Type B pancreatic cell (in vitro differentiated cells): ENCODE data around the gene FRY. TPM values are rescaled to one million over a fixed set of nuclear protein-coding genes. Genes with fewer than 3 reads are reported as not detected.

Experiments used
- DNase-seq: peaks from one replicate; pipeline ENCODE4 v3.0.0; 2021; ENCODE audit warnings: mixed read lengths; ENCODE audit not compliant: unreplicated experiment; ENCODE audit errors: extremely low spot score
- H3K27ac Mint-ChIP-seq: 2 replicates; pipeline ENCODE4 v1.8.0; 2021; ENCODE audit warnings: mild to moderate bottlenecking, mixed read lengths
- H3K27me3 Mint-ChIP-seq: 2 replicates; pipeline ENCODE4 v1.8.0; 2021; ENCODE audit warnings: mixed read lengths
- H3K36me3 Mint-ChIP-seq: 2 replicates; pipeline ENCODE4 v1.8.0; 2021; ENCODE audit warnings: mixed read lengths
- H3K4me1 Mint-ChIP-seq: one replicate; pipeline ENCODE4 v1.8.0; 2021; ENCODE audit warnings: mixed read lengths; ENCODE audit not compliant: unreplicated experiment
- H3K4me3 Mint-ChIP-seq: 2 replicates; pipeline ENCODE4 v1.8.0; 2021; ENCODE audit warnings: mild to moderate bottlenecking, mixed read lengths
- H3K9me3 Mint-ChIP-seq: 2 replicates; pipeline ENCODE4 v1.8.0; 2021; ENCODE audit warnings: mixed read lengths
- CTCF ChIP-seq: fragments of 200-600 bp; sonication (generic); conservative IDR thresholded peaks from 2 replicates; pipeline ENCODE4 v1.5.0; 2021; ENCODE audit warnings: antibody characterized with exemption, mild to moderate bottlenecking
- total RNA-seq: library from RNA; stranded (reverse); gene quantifications from 2 replicates; pipeline ENCODE4 v1.2.1, GENCODE V29; 2021; ENCODE audit warnings: low replicate concordance

The FRY gene
- total RNA-seq, 1 donor from 2014 or later: 13.4 TPM

GRCh38 chr13:32139251-32139650, 107.7 kb downstream of the FRY start:
- H3K9me3 Mint-ChIP-seq: no peaks in the 10 kb centered on the region
- H3K27me3 Mint-ChIP-seq: no peaks in the 10 kb centered on the region
- H3K36me3 Mint-ChIP-seq: no peaks in the 10 kb centered on the region
- TF ChIP-seq CTCF: no peak
- H3K4me3 Mint-ChIP-seq: no peak overlapping the region
- DNase-seq: no peak
- no peak overlapping the region for H3K27ac Mint-ChIP-seq
- H3K4me1 Mint-ChIP-seq: peaks cover 14% of the 10 kb centered on the region

- DNase-seq: no peak
- H3K4me3 Mint-ChIP-seq: no peak overlapping the region
- peaks cover 3% of the 10 kb centered on the region for H3K9me3 Mint-ChIP-seq
- no peak overlapping the region for H3K27ac Mint-ChIP-seq
- H3K4me1 Mint-ChIP-seq: peaks cover 7% of the 10 kb centered on the region
- no peaks in the 10 kb centered on the region for H3K27me3 Mint-ChIP-seq
- no peaks in the 10 kb centered on the region for H3K36me3 Mint-ChIP-seq
- TF ChIP-seq CTCF: no peak
Measured at GRCh38 chr13:32140109-32140508, 108.5 kb downstream of the FRY start.

GRCh38 chr13:32141462-32141861, 109.9 kb downstream of the FRY start:
- Mint-ChIP-seq H3K4me1 (peaks cover 7% of the 10 kb centered on the region), H3K27ac (no peak overlapping the region), H3K36me3 (no peaks in the 10 kb centered on the region), H3K9me3 (peaks cover 4% of the 10 kb centered on the region), H3K27me3 (no peaks in the 10 kb centered on the region), H3K4me3 (no peak overlapping the region)
- DNase-seq: no peak
- TF ChIP-seq CTCF: no peak

GRCh38 chr13:32142115-32142514, 110.5 kb downstream of the FRY start:
- peaks cover 4% of the 10 kb centered on the region for H3K9me3 Mint-ChIP-seq
- TF ChIP-seq CTCF: no peak
- H3K27ac Mint-ChIP-seq: no peak overlapping the region
- no peak for DNase-seq
- no peaks in the 10 kb centered on the region for H3K36me3 Mint-ChIP-seq
- peaks cover 7% of the 10 kb centered on the region for H3K4me1 Mint-ChIP-seq
- H3K4me3 Mint-ChIP-seq: no peak overlapping the region
- H3K27me3 Mint-ChIP-seq: no peaks in the 10 kb centered on the region

- peaks cover 4% of the 10 kb centered on the region for H3K9me3 Mint-ChIP-seq
- H3K36me3 Mint-ChIP-seq: no peaks in the 10 kb centered on the region
- H3K27ac Mint-ChIP-seq: no peak overlapping the region
- no peak overlapping the region for H3K4me3 Mint-ChIP-seq
- DNase-seq: no peak
- peaks cover 10% of the 10 kb centered on the region for H3K4me1 Mint-ChIP-seq
- no peak for TF ChIP-seq CTCF
- no peaks in the 10 kb centered on the region for H3K27me3 Mint-ChIP-seq
Measured at GRCh38 chr13:32142956-32143375, 111.4 kb downstream of the FRY start.

GRCh38 chr13:32147193-32147592, 115.6 kb downstream of the FRY start:
- DNase-seq: no peak
- H3K4me3 Mint-ChIP-seq: no peak overlapping the region
- peaks cover 10% of the 10 kb centered on the region for H3K4me1 Mint-ChIP-seq
- H3K36me3 Mint-ChIP-seq: peaks cover 4% of the 10 kb centered on the region
- H3K27me3 Mint-ChIP-seq: no peaks in the 10 kb centered on the region
- H3K27ac Mint-ChIP-seq: no peak overlapping the region
- no peak for TF ChIP-seq CTCF
- H3K9me3 Mint-ChIP-seq: peaks cover 4% of the 10 kb centered on the region
